GM18505 (cell line): ENCODE measurements around the gene ADAMTS15.

Source experiments
- ATAC-seq: cut with Tn5 transposase; IDR thresholded peaks from one replicate; pipeline ENCODE4 v1.9.1; 2021; ENCODE audit not compliant: unreplicated experiment
- POLR2A ChIP-seq: IDR thresholded peaks from 4 replicates; pipeline ENCODE4 v1.6.1; 2011; ENCODE audit warnings: borderline replicate concordance; ENCODE audit not compliant: insufficient read depth, insufficient read length; ENCODE audit errors: extremely low read depth

ADAMTS15 gene

DNA sequence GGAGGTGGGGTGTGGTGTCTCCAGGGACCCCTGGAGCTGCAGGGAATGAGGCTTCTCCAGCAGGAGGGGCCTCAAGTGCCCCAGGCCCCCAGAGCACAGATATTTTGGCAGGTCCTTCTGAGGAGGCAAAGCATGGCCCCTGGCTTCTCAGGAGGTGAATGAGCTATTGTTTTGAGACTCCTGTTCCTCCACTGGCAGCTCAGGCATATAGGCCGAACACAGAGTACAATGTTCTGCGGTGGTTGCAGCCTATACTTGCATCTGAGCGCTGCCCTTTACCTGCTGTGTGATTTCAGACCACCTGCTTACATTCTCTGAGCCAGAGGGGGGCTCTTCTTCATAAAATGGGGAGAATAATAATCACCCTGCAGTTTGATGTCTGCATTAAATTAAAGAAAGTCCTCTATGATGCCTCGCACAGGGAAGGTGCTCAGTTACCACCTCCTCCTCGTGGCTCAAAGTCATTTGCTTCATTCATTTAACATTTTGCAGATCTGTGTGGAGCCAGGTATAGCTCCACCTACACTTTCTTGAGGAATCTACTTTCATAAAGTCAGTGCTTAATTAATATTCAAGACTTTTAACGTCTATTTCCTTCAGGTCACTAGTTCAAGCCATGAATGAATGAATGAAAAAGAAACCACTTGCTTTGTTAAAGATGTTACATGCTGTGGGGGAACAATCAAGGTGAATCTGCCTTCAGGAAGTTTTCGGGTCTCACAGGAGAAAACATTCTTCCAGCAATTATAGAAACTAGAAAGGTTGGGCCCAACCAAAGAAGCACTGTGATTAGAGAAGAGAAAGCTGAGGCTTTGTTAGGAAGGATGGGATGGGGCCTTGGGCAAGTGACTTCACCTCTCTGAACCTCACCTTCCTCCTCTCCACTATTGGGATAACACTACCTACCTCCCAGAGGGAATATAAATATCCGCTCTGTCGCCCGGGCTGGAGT, 68.4 kb downstream of the ADAMTS15 start:
- no peak for ATAC-seq
- TF ChIP-seq POLR2A, result no peak

DNA sequence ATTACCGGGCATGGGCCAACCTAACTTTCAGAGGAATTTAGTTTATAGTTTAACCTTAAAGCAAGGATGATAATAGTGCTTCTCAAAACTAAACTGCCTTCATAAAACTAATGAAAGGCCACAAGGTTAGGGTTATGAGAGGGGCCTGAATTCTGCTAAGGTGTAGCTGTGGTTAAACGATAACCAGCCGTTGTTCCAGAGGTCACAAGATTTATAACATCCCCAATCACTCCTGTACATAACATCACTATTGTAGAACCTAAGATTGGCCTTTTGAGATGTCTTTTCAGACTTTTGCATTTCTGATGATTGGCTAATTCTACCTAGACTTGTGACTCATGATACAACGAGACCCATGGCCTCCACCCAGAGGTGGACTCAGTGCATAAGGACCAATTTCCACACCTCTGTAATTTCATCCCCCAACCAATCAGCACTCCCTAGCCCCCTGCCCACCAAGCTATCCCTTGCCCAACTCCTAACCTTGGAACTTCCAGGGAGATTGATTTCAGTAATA, 69.8 kb downstream of the ADAMTS15 start:
- no peak for TF ChIP-seq POLR2A
- no peak for ATAC-seq

DNA sequence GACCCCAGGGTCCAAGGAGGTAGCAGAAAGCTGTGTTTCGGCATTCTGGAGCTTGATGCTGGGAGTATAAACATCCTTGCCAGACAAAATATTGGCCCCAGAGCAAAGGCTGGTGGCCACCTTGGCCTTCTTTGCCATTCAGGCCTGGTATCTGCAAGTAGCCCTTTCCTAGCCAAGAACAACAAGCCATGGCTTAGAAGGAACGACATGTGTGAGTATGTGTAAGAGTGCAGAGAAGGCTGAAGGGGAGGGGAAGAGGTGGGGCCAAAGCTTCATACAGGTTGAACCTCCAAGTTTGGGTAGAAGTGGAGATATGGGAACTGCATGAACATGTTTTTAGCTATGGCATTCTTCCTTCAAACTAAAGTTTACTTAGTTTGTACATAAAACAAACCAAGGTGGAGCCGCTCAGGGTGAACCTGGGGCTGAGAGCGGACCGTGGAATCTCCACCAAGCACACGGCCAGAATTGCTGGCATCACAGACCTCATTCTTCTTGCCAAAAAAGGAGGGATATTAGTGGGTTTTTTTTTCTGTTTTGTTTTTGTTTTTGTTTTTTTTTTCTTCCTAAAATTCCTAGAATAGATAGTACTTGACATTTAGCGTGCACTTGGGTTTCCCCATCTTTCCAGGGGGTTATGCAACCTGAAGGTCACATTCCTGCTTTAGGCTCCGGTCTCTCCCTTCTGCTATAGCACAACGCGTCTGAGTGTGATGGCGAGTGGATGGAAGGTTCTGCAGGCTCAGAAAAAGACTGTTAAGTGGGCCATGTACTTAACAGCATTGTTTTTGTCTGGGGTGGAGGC, 70.9 kb downstream of the ADAMTS15 start:
- no peak for ATAC-seq
- no peak for TF ChIP-seq POLR2A

DNA sequence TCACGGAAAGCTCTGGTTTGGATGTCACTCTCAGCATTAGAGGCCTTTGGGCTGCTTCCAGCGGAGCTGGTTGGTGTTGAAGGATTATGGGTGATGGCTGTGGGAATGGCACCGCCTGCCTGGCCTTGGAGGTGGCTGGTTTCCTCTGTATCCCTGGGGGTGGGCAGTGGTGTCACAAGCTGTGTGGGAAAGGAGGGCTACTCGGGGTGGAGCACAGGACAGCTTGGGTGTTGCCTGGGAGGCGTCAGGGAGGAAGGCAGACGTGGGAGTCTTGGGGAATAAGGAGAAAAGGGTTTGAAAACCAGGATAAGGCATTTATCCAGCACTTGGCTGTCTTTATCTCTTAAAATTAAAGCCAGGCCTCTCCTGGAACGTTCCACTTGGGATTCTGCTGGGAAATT, 71.8 kb downstream of the ADAMTS15 start:
- TF ChIP-seq POLR2A, result no peak
- no peak for ATAC-seq

DNA sequence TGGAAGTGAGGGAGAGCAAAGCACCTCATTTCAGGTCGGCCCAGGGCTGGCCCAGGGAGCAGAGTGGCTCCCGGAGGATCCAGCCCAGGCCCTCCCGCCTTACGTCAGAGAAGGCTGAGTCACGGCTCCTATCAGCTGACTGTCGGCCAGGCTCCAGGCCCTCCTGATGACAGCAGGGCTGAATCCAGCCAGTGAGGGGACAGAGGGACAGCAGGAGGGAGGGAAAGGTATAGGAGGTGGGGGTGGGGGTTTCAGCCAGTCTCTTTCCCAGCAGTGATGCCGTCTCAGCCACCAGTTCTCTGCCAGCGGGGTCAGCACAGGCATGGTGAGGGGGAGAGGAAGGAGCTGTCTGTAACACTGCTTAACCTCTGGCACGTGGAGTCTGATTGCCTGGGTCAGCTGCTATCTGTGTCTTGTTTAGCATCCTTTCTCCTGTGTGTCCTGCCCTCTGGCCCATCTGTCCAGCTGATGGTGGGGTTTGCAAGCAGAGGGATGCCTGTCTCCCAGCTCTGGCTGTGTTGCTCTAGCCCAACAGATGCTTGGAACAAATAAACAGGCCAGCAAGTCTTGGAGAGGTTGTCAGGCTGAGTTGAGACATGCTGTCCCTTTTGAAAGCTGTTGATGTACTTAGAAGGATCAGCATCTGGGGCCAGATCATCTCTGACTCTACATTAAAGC, 74.0 kb downstream of the ADAMTS15 start:
- ATAC-seq, result no peak
- no peak for TF ChIP-seq POLR2A

DNA sequence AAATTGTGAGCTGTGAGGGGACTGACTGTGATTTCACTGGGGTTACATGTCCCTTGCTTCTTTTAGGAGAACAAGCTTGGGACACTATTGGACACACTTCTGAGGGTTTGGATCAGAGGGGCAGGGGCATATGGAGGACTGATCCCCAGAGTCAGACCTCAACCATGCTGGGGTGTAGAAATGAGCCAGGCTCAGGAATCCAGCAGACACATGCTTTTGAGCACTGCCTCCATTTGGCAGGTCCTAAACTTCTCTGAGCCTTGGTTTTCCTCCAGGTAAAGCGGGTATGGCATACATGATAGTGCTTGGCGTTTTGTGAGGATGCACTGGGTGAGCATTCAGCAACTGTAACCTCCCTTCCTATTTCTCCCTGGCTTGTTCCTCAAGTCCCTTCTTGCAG, 74.7 kb downstream of the ADAMTS15 start:
- no peak for TF ChIP-seq POLR2A
- no peak for ATAC-seq

DNA sequence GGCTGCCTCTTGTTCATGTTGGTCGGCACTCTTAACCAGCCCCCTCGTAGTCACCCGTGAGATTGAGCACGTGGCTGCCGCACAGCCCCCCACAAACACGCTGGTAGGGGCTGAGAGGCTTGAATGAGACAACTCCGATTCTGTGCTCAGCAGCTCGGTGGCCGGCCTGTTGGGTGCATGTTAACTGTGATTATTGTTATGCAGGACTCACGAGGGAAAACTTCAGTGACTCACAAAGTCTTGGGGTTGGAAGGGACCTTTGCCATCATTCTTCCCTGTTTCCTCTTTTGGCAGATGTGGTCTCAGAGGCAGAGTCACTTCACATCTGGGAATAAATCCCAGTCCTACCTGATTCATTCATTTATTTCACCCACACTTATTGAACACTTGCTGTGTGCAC, 75.2 kb downstream of the ADAMTS15 start:
- TF ChIP-seq POLR2A, result no peak
- ATAC-seq, result no peak

DNA sequence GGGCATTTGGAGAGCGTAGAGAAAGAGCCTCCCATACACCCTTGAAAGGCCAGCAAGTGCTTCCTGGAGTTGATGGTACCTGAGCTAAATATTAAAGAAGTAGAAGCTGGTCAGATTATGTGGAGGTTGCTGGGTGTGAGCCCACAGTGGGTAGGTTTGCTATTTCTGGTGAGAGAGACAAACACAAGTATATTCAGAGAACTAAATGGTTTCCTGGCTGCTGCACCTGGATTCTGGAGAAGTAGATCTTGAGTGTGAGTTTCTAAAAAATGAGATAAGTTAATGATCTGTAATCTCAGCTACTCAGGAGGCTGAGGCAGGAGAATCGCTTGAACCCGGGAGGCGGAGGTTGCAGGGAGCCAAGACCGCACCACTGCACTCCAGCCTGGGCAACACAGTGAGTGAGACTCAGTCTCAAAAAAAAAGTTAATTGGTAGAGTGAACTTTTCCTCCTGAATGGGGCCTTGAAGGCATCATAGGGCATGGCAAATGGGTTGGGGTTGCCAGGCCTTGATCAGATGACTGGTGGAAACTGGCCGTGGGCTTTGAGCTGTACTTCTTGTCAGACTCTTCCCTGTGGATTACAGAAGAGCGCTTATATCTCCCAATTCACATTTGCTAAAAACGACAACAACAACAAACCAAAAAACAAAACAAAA, 75.8 kb downstream of the ADAMTS15 start:
- no peak for TF ChIP-seq POLR2A

DNA sequence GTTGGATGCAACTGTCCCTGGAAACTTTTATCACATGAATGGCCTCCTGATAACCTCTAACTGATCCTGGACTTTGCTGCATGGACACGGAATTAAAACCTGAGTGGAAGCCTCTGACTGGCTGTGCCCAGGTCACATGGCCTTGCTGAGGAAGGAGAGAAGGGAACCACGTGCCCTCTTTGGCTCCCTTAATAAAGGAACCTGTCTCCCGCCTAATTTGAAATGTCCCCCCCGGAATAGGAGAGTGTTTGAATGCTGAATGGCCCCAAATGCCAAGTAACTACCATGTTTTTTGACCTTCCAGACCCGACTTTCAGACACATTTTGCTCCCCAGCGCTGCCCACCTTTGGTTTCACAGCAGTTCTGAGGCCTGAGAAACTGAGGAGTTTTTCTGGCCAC, 76.9 kb downstream of the ADAMTS15 start:
- TF ChIP-seq POLR2A, result no peak
- ATAC-seq, result no peak

More for the DNA sequence above, 75.8 kb downstream of the ADAMTS15 start:
- ATAC-seq, result no peak
